ENCODE data around the gene NPC1L1.
"Not testable (repeated sequence)": the region's sequence is repeated elsewhere in the genome, so short reads cannot be mapped to it uniquely, and the experiment has no call there.

NPC1L1 gene

GRCh38 chr7:44564606-44565005 is 23.5 kb upstream of the NPC1L1 start:
- DNase-seq, result no peak

- no peak for DNase-seq
These were observed 22.1 kb upstream of the NPC1L1 start for GRCh38 chr7:44563171-44563679.

GRCh38 chr7:44562622-44562962 is 21.5 kb upstream of the NPC1L1 start:
- DNase-seq, result not testable (repeated sequence)

- no peak for DNase-seq
These were observed 21.0 kb upstream of the NPC1L1 start for GRCh38 chr7:44561962-44562621.

GRCh38 chr7:44561481-44561880 is 20.4 kb upstream of the NPC1L1 start:
- no peak for DNase-seq

- DNase-seq, result no peak
These were observed 18.4 kb upstream of the NPC1L1 start for GRCh38 chr7:44559485-44559884.

GRCh38 chr7:44557485-44557884 is 16.4 kb upstream of the NPC1L1 start:
- DNase-seq, result no peak

- no peak for DNase-seq
These were observed 14.2 kb upstream of the NPC1L1 start for GRCh38 chr7:44555350-44555749.

- DNase-seq, result not testable (repeated sequence)
These were observed 11.4 kb upstream of the NPC1L1 start for GRCh38 chr7:44552473-44553005.

GRCh38 chr7:44549457-44549856 is 8.3 kb upstream of the NPC1L1 start:
- DNase-seq, result no peak

- no peak for DNase-seq
These were observed 7.8 kb upstream of the NPC1L1 start for GRCh38 chr7:44548893-44549292.

- no peak for DNase-seq
These were observed 6.6 kb upstream of the NPC1L1 start for GRCh38 chr7:44547536-44548231.

GRCh38 chr7:44541876-44542610 is 913 bp upstream of the NPC1L1 start:
- DNase-seq, result no peak

- DNase-seq, result no peak
These were observed 520 bp downstream of the NPC1L1 start for GRCh38 chr7:44540592-44541027.

- DNase-seq, result no peak
These were observed 1.2 kb downstream of the NPC1L1 start for GRCh38 chr7:44539669-44540506.

- no peak for DNase-seq
These were observed 2.1 kb downstream of the NPC1L1 start for GRCh38 chr7:44538798-44539668.

- no peak for DNase-seq
These were observed 2.9 kb downstream of the NPC1L1 start for GRCh38 chr7:44538093-44538797.

- DNase-seq, result no peak
These were observed 3.7 kb downstream of the NPC1L1 start for GRCh38 chr7:44537442-44537841.

- no peak for DNase-seq
These were observed 5.0 kb downstream of the NPC1L1 start for GRCh38 chr7:44536090-44536489.

GRCh38 chr7:44535348-44536064 is 5.6 kb downstream of the NPC1L1 start:
- DNase-seq, result no peak

Measured in SW 1271 (cell line).